HepG2 (cell line): ENCODE results near the gene ADSS1. TPM values are rescaled to one million over a fixed set of nuclear protein-coding genes. Genes with fewer than 3 reads are reported as not detected.

Source experiments
- ARID4A ChIP-seq: sonication (generic); formaldehyde crosslinking; IDR thresholded peaks from 2 replicates; pipeline ENCODE4 v1.5.0; 2020; ENCODE audit warnings: mild to moderate bottlenecking, missing genetic modification reagents, borderline replicate concordance
- CHD2 ChIP-seq: IDR thresholded peaks from 2 replicates; pipeline ENCODE4 v1.6.1; 2011; ENCODE audit warnings: low read depth, low read length, improper control_type of control experiment
- FOXC1 ChIP-seq: sonication (generic); formaldehyde crosslinking; IDR thresholded peaks from 2 replicates; pipeline ENCODE4 v1.8.0; 2022; ENCODE audit warnings: mild to moderate bottlenecking, missing genetic modification reagents, borderline replicate concordance
- FOXK1 ChIP-seq: sonication (generic); formaldehyde crosslinking; IDR thresholded peaks from 2 replicates; pipeline ENCODE4 v1.4.0; 2020; ENCODE audit warnings: low read depth, missing genetic modification reagents, borderline replicate concordance
- GTF3A ChIP-seq: sonication (generic); formaldehyde crosslinking; conservative IDR thresholded peaks from 2 replicates; pipeline ENCODE4 v1.4.0; 2020; ENCODE audit warnings: mild to moderate bottlenecking, missing genetic modification reagents
- HDAC2 ChIP-seq: sonication (generic); formaldehyde crosslinking; IDR thresholded peaks from 2 replicates; pipeline ENCODE4 v1.4.0; 2020; ENCODE audit warnings: missing genetic modification reagents
- HOXA9 ChIP-seq: sonication (generic); formaldehyde crosslinking; IDR thresholded peaks from 2 replicates; pipeline ENCODE4 v1.8.1; 2022; ENCODE audit warnings: missing genetic modification reagents, mild to moderate bottlenecking, moderate library complexity, borderline replicate concordance
- KLF11 ChIP-seq: IDR thresholded peaks from 2 replicates; pipeline ENCODE4 v1.6.1; 2016; ENCODE audit warnings: missing compliant biosample characterization
- KLF12 ChIP-seq: sonication (generic); formaldehyde crosslinking; IDR thresholded peaks from 2 replicates; pipeline ENCODE4 v1.4.0; 2020; ENCODE audit warnings: missing genetic modification reagents, borderline replicate concordance
- NR2F6 ChIP-seq, 2 experiments: IDR thresholded peaks; 2 replicates each; pipeline ENCODE4 v1.6.1; 2016; ENCODE audit warnings: antibody characterized with exemption in 1 of 2, mild to moderate bottlenecking in 1 of 2
- SIX4 ChIP-seq: sonication (generic); formaldehyde crosslinking; IDR thresholded peaks from 2 replicates; pipeline ENCODE4 v1.4.0; 2020; ENCODE audit warnings: missing genetic modification reagents
- TEAD3 ChIP-seq: optimal IDR thresholded peaks from 2 replicates; pipeline ENCODE3; 2016; ENCODE audit warnings: borderline replicate concordance
- ZHX2 ChIP-seq, 2 experiments: sonication (generic) in 1 of 2; formaldehyde crosslinking in 1 of 2; IDR thresholded peaks; 2 replicates each; pipeline versions ENCODE4 v1.6.1 to v1.9.0; 2014 to 2022; ENCODE audit warnings: antibody characterized with exemption in 1 of 2, borderline replicate concordance in 1 of 2, inconsistent platforms in 1 of 2, low read depth in 1 of 2, missing genetic modification reagents in 1 of 2
- ZMYM3 ChIP-seq: sonication (generic); formaldehyde crosslinking; IDR thresholded peaks from 2 replicates; pipeline ENCODE4 v1.5.1; 2020; ENCODE audit warnings: mild to moderate bottlenecking, missing genetic modification reagents
- ZNF264 ChIP-seq: sonication (generic); formaldehyde crosslinking; IDR thresholded peaks from 2 replicates; pipeline ENCODE4 v1.4.0; 2020; ENCODE audit warnings: missing genetic modification reagents
- ZNF607 ChIP-seq: sonication (generic); formaldehyde crosslinking; IDR thresholded peaks from 2 replicates; pipeline ENCODE4 v1.5.1; 2020; ENCODE audit warnings: missing genetic modification reagents, mild to moderate bottlenecking, borderline replicate concordance
- ZNF746 ChIP-seq: sonication (generic); formaldehyde crosslinking; IDR thresholded peaks from 2 replicates; pipeline ENCODE4 v1.8.0; 2022; ENCODE audit warnings: mild to moderate bottlenecking, missing genetic modification reagents
- polyA plus RNA-seq, 8 experiments: library from polyadenylated mRNA; depleted of rRNA in 3 of 8; stranded (reverse) in 7 of 8; unstranded in 1 of 8; fragments of >200 nt; fragmentation: Illumina TruSeq in 4 of 8; extraction: Trizol in 4 of 8; gene quantifications; 2 replicates each; pipeline versions ENCODE4 v1.2.1 to v1.2.3, GENCODE V29; 2011 to 2016; ENCODE audit warnings: low read depth in 4 of 8, missing spikeins in 1 of 8, mixed read lengths in 1 of 8; ENCODE audit not compliant: insufficient read depth in 1 of 8
- total RNA-seq, 5 experiments: library from RNA; depleted of rRNA; stranded (reverse); fragments of >200 nt; fragmentation: Illumina TruSeq; extraction: Trizol; gene quantifications; 2 replicates each; pipeline ENCODE4 v1.2.3, GENCODE V29; 2016; ENCODE audit warnings: low read depth in 1 of 5
- TF ChIP-seq, protein P1 (sequence below): sonication (generic); formaldehyde crosslinking; IDR thresholded peaks from 2 replicates; pipeline ENCODE4 v1.4.0; 2020; ENCODE audit warnings: missing genetic modification reagents, mild to moderate bottlenecking, borderline replicate concordance

The ADSS1 gene
- total and polyA plus RNA-seq, 2 of the 13 experiments (the other 11 are each of a cell fraction or from before 2014, with no cell fraction given): 1.0 to 36.7 TPM

GRCh38 chr14:104688505-104689108 lies 35.4 kb upstream of the ADSS1 start (continued):
- TF ChIP-seq, protein P1, sequence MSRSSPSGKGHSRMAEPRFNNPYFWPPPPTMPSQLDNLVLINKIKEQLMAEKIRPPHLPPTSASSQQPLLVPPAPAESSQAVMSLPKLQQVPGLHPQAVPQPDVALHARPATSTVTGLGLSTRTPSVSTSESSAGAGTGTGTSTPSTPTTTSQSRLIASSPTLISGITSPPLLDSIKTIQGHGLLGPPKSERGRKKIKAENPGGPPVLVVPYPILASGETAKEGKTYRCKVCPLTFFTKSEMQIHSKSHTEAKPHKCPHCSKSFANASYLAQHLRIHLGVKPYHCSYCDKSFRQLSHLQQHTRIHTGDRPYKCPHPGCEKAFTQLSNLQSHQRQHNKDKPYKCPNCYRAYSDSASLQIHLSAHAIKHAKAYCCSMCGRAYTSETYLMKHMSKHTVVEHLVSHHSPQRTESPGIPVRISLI (CRISPR knock-in tag): 0 out of 2 replicates have a peak, but pooled peaks have one; percentile 13
- TF ChIP-seq KLF11 (CRISPR knock-in tag): no peak
- TF ChIP-seq FOXK1 (CRISPR knock-in tag): 0 out of 2 replicates have a peak, but pooled peaks have one; percentile 6
- TF ChIP-seq ZHX2 (IDR thresholded peaks at IDR 0.05; ENCODE audit: low read depth): 0 out of 2 replicates have a peak, but pooled peaks have one; percentile 11
- TF ChIP-seq ZHX2 (CRISPR knock-in tag; IDR thresholded peaks at IDR 0.05; ENCODE audit: borderline replicate concordance): no peak
- no peak for TF ChIP-seq ZNF264 (CRISPR knock-in tag)
- TF ChIP-seq KLF12 (CRISPR knock-in tag): 0 out of 2 replicates have a peak, but pooled peaks have one; percentile 19
- no peak for TF ChIP-seq HDAC2 (CRISPR knock-in tag)
- TF ChIP-seq ZMYM3 (CRISPR knock-in tag): peak; percentile 98
- TF ChIP-seq ARID4A (CRISPR knock-in tag): 0 out of 2 replicates have a peak, but pooled peaks have one; percentile 2
- no peak for TF ChIP-seq TEAD3 (CRISPR knock-in tag)
- TF ChIP-seq ZNF607 (CRISPR knock-in tag): 0 out of 2 replicates have a peak, but pooled peaks have one; percentile 9
- no peak for TF ChIP-seq CHD2
- TF ChIP-seq HOXA9: no peak; the same call in 1 of the 2 replicates
- TF ChIP-seq SIX4: no peak
- TF ChIP-seq FOXC1 (CRISPR knock-in tag): peak; percentile 78; the same call in 1 of the 2 replicates
- no peak for TF ChIP-seq NR2F6 (IDR thresholded peaks at IDR 0.05)
- TF ChIP-seq NR2F6 (CRISPR knock-in tag; IDR thresholded peaks at IDR 0.05): no peak
- 0 out of 2 replicates have a peak, but pooled peaks have one; percentile 56 for TF ChIP-seq GTF3A (CRISPR knock-in tag)
- 0 out of 2 replicates have a peak, but pooled peaks have one; percentile 2 for TF ChIP-seq ZNF746 (CRISPR knock-in tag)
